HCEC 1CT (cell line): ENCODE results near the gene CCDC83.
"Not testable (repeated sequence)": the region's sequence is repeated elsewhere in the genome, so short reads cannot be mapped to it uniquely, and the experiment has no call there.

Experiments
- DNase-seq: peaks from one replicate; pipeline ENCODE4 v3.0.0-alpha.2; 2017

CCDC83 gene

DNA sequence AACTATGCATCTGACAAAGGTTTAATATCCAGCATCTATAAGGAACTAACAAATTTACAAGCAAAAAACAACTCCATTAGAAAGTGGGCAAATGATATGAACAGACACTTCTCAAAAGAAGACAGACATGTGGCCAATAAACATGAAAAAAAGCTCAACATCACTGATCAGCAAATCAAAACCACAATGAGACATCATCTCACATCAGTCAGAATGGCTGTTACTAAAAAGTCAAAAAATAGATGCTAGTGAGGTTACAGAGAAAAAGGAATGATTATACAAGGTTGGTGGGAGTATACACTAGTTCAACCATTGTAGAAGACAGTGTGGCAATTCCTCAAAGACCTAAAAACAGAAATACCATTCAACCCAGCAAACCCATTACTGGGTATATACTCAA, 14.3 kb upstream of the CCDC83 start:
- DNase-seq = not testable (repeated sequence)

DNA sequence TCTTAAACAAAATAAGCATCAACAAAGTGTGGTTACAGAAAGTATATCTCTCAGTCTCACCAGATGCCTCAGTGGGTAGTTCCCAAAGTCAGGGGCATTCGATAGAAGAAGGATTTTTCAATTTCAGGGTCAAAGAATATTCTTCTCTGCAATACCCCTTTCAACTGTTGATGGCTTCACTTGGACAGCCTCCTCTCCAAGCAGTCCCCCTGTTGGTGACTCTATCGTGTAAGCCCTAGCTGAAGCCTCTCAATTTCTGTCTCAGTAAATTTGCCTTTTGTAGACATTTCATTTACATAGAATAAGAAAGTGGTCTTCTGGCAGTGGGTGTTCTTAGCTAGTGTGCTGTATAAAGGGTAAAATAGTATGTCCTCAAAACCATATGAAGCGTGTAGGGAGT, 11.3 kb upstream of the CCDC83 start:
- no peak for DNase-seq

DNA sequence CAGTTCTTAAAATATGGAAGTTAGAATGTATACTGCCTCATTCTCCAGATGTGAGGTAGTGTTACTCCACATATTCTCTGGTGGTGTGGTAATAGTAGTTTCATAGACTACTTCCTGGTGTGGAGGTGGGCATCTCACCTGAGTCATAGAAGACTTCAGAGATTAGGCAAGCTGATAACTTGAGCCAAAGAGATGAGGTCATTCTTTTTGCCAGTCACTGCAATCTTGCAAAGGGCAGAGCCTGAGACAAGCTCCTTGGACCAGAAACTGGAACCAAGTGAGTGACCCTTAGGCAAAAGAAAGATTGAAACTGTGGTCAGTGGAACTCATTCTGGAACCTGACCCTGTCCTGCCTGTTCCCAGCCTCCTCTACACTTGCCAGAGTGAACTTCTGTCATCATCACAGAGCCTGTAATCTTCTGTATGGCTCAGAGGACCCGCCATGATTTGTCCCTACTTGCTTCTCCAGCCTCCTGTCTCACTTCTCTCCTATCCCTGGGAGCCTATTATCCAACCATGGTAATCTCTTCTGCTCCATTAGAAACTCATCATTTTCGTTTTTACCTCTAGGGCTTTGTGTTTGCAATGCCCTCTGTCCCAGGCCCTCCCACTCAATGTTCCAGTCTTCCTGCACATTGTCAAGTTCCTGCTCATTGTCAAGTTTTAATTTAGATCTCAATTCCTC, 10.6 kb upstream of the CCDC83 start:
- peak; percentile 44 for DNase-seq

DNA sequence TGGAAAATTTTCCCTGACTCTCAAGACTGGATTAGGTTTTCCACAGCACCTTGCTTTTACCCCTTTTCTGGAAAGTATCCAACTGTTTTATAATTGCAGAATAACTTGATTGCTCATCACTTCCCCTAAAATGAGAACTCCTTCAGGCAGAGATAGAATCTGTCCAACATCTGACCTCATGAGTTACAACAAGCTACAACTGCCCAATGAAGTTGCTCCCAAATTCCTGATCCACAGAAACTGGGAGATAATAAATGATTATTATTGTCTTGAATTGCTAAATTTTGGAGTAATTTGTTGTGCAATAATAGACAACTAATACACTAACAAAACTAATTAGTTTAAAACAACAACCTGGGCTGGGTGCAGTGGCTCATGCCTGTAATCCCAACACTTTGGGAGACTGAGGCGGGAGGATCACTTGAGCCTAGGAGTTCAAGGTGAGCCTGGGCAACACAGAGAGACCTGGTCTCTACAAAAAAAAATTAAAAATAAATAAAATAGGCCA, 10.0 kb upstream of the CCDC83 start:
- DNase-seq = peak; percentile 38

DNA sequence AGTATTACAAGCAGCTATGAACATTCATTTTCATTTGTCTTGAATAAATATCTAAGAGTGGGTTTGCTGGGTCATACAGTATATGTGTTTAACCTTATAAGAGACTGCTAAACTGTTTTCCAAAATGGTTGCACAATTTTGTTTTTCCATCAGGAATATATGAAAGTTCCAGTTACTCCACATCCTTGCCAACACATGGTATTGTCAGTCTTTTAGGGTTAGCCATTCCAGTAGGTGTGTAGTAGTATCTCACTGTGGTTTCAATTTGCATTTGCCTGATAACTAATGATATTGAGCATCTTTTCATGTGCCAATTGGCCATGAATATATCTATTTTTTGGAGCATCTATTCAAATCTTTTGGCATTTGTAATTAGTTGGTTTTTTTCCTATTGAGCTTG, 7.7 kb upstream of the CCDC83 start:
- DNase-seq = no peak

DNA sequence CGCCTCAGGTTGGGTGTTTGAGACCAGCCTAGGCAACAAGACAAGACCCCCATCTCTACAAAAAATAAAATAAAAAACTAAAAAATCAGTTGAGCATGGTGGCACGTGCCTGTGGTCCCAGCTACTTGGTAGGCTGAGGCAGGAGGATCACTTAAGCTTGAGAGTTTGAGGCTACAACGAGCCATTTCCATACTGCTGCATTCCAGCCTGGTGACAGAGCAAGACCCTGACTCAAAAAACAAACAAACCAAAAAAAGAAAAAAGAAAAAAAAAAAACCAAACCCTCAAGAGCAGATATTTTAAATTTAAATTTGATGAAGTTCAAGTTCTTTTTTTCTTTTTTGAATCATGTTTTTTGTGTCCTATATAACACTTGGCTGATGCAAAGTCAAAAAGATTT, 7.2 kb upstream of the CCDC83 start:
- DNase-seq = no peak

DNA sequence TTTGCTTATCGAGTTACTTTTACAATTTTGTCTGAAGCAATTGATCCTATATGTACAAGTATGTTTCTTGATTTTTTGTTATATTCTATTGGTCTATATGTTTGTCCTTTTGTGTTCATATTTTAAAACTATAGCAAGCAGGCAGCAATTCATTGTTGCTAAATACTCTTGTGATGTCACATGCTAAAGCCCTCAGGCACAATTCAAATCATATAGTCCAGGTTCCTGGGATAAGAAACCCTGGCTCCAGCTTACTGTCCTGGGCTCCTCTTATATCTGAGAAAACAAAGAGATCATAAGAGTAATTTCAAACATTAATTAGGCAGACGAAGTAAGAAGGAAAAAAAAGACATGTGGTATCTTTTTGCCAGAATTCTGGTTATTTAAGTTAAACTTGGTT, 6.6 kb upstream of the CCDC83 start:
- no peak for DNase-seq

DNA sequence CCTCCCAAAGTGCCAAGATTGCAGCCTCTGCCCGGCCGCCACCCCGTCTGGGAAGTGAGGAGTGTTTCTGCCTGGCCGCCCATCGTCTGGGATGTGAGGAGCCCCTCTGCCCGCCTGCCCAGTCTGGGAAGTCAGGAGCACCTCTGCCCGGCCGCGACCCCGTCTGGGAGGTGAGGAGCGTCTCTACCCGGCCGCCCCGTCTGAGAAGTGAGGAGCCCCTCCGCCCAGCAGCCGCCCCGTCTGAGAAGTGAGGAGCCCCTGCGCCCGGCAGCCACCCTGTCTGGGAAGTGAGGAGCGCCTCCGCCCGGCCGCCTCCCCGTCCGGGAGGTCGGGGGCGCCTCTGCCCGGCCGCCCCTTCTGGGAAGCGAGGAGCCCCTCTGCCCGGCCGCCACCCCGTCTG, 2.4 kb upstream of the CCDC83 start:
- DNase-seq = not testable (repeated sequence)

DNA sequence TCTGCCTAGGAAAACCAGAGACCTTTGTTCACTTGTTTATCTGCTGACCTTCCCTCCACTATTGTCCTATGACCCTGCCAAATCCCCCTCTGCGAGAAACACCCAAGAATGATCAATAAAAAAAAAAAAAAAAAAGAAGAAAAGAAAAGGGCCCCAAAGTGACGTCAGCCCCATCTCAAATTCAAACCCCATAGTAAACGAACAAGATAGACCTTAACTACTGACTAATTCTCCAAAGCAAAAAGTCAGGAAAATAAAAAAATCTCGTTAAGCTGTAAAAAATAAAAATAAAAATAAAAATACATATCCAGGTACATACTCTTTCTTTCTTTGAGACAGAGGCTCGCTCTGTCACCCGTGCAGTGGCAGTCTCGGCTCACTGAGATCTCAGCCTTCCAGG, 1.6 kb upstream of the CCDC83 start:
- not testable (repeated sequence) for DNase-seq

DNA sequence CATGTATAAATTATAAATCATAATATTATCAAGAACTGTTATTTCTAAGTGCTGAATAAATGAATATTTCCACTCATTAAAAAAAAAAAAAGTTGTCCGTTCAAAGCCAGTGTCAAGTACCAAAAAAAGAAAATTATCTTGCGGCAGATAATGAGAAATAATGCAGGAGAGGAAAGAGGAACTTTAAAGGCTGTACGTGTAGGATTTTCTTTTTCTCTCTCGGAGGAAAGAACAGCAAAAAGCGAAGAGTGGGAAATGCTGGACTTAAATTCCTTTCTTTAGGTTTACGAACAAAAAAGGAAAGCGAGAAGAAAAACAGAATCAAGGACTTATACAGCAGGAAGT, 999 bp upstream of the CCDC83 start:
- no peak for DNase-seq

DNA sequence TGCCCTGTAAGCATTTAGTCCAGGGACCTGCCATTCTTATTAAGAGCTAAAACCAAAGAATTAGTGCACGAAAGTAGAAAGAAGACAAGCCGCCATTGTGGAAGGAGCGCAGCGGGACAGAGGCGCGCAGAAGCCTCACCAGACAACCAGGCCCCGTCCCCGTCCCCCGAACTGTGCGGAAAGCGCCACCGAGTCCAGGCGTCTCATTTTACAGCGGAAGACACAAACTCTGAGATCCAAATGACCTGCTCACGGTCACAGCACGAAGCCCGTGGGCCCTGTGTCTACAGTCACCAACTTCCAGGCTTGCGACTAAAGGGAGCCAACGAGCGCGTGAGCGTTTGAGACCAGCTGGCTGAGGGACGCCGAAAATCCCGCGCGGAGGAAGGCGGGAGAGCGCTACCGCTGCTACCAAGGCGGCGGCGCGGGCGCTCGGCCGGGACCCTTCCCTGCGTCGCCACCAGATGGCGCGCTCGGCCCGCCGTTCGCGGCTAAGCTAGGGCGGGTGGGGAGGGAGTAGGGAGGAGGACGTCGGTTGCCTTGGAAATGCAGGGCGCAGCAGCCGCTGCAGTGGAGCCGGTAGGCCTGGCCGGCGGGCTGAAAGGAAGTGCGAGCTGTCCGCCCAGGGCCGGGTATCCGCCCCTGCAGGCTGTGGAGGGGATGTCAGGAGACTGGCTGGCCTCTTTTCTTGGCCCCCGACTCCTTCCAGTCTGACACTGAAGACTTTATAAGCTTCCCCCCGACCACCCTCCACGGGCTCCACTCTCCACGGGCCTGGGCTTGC, 434 bp upstream of the CCDC83 start:
- peak; percentile 92 for DNase-seq

DNA sequence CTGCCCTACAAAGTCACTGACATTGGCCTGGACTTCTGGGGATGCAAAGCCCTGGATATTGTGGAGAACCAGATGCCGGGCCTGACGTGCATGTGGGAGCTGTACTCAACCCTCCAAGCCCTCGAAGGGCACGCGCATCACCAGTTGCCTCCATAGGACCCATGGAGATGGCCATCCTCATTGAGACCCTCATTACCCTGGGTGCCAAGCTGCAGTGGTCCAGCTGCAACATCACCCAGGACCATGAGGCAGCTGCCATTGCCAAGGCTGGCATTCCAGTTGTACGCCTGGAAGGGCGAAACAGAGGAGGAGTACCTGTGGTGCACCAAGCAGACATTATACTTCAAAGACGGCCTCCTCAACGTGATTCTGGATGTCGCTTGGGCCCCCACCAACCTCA, 1.9 kb downstream of the CCDC83 start:
- DNase-seq = no peak

DNA sequence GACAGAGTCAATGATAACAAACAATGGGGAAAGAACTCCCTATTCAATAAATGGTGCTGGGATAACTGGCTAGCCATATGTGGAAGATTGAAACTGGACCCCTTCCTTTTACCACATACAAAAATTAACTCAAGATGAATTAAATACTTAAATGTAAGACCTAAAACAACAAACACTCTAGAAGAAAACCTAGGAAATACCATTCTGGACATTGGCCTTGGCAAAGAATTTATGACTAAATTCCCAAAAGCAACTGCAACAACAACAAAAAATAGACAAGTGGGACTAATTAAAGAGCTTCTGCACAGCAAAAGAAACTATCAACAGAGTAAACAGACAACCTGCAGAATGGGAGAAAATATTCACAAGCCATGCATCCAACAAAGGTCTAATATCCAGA, 4.4 kb downstream of the CCDC83 start:
- DNase-seq = not testable (repeated sequence)

DNA sequence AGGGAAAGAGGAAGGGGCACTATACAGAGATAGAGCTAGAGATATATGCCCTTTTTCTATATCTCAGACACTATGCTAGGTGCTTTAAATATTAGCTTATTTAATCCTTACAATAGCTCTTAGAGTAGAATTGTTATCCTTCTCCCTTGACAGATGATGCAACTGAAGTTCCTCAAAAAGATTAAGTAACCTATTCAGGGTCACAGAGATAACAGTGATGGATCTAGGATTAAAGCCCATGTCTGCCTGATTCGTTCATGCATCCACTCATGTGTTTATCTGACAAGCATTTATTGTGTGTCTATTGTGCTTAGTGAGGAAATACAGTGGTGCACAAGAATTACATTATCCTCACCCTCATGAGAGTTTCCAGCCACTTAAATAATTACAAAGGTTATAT, 8.7 kb downstream of the CCDC83 start:
- DNase-seq = no peak

DNA sequence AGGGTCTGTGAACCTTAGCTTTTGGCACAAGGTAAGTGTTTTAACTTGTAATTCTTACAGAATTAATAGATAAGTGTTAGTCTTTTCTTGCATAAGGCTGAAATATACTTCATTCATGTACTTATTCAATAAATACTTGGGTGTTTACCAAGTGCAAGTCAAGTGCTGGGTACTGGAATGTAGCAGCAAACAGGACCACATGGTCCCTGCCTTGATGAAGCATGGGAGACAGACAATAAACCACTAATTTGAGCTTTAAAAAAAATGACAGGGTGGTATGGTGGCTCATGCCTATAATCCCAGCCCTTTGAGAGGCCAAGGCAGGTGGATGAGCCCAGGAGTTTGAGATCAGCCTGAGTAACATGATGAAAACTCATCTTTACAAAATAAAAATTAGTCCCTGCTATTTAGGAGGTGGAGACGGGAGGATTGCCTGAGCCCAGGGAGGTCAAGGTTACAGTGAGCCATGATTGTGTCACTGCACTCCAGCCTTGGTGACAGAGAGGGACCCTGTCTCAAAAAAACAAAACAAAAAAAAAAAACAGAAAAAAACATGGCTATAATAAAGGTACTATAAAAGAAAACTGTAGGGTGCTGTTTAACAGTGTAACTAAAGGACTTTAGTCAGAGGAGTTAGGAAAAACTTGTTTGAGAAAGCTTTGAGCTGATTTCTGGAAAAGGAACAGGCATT, 11.1 kb downstream of the CCDC83 start:
- DNase-seq = no peak

DNA sequence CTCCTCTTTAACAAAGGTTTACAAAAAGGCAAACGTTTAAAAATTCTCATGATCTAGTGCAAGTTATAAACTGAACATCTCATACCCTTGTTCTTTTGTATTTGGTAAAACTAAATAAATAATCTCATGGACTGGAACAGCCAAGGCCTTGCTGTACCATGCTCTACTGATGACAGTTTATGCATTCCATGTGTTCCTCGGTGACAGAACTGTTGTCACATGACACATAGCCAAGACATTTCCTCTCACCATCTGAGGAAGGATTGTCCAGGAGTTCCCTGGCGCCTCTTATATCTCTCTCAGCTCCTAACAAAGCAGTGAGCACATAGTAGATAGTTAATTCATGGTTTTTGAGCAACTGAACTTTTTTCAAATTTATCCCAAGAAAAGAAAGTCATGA, 12.6 kb downstream of the CCDC83 start:
- no peak for DNase-seq

DNA sequence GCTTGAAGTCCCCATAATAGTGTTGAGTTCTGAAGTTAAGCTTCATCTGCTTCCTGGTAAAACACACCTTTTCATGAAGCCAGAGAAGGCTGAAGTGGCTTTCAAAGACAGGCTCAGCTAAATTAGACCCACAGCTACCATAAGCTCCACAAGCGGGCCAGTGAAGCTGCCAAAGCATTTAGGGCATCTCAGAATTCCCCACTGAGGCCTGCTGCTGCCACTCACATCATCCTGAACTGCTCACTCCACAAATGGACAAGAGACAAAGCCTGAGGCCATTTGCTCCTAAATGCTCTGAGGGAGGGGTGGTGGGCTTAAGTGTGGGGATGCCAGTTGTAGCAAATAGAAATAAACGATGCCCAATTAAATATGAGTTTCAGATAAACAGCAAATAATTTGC, 14.6 kb downstream of the CCDC83 start:
- no peak for DNase-seq

DNA sequence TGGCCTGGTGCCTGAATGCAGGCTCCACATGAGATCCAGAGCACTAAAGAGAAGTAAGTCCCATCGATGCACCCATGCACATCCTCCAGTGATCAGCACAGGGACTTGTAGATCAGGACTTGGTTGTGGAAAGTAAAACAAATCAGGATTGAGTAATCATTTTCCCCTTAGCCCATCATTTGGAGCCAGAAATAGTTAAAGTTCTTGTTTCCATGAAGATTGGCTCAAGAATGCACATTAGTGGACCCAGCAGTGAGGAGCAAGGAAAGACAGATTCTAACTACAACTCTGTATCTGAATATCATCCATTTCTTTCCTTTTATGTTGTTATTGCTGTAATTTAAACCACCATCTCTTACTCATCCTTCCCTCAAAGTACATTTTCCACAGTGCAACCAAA, 19.1 kb downstream of the CCDC83 start:
- DNase-seq = no peak

DNA sequence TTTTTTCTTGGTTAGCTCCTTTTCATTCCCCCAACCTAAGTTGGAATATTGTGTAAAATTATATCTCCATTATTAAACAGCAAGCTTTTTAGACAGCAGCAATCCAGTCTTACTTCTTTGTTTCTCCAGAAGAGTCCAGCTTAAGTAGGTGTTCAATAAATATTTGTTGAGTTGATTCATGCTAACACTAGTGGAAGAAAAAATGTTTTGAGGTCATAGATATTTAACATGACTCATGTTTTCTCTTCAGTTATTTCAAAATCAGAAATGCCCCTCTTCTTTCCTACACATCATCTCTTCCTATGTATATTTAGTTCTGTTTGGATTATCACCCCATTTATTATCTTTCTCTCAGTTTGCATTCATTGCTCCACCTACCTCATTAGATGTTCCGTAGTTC, 20.3 kb downstream of the CCDC83 start:
- DNase-seq = peak; percentile 81

DNA sequence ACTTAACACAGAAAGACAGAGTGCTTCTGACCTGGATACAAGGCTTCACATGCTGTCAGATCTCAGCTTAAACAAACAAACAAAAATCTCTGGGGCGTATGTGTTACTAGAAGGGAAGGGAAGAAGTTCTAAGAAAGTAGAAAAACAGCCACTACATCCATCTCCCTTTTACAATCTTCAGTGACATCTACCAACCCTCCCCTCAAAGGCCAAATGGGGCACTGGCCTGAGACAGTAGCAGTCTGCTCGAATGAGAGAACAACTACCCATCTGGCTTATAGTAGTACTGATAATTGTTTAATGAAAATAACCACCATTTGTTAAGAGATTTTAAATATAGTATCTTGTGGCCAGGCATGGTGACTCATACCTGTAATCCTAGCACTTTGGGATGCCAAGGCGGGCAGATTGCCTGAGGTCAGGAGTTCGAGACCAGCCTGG, 29.4 kb downstream of the CCDC83 start:
- DNase-seq = peak; percentile 23

DNA sequence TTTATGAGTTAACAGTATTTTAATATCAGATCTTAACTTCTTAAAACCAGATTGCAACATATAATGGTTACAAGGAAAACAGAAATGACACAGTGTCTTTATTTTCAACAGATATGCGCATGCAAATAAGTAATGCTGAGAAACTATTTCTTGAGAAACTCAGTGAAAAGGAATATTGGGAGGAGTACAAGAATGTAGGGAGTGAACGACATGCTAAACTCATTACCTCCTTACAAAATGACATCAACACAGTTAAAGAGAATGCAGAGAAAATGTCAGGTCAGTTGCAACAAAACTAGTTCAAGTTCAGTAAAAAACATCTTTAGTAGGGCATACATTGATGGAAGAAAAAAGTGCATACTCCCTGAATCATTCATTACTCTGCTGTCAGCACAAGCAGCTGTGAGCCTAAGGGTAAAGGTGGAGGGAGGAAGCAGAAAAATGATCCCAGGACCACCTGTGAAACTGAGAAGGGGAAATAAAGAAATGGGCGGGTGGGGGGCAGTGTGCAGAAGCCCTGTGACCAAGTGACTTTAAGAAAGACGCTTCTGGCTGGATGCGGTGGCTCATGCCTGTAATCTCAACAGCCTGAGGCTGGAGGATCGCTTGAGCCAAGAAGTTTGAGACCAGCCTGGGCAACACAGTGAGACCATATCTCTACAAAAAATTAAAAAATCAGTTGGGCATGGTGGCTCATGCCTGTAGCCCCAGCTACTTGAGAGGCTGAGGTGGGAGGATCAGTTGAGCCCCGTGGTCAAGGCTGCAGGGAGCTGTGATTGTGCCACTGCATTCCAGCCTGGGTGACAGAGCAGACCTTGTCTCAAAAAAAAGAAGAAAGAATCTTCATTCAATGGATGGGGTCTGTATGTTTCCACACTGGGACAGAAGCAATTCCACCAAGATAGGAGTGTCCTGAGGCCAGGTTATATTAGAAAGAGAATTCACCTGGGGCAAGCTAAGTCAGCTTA, 31.2 kb downstream of the CCDC83 start:
- DNase-seq = no peak

DNA sequence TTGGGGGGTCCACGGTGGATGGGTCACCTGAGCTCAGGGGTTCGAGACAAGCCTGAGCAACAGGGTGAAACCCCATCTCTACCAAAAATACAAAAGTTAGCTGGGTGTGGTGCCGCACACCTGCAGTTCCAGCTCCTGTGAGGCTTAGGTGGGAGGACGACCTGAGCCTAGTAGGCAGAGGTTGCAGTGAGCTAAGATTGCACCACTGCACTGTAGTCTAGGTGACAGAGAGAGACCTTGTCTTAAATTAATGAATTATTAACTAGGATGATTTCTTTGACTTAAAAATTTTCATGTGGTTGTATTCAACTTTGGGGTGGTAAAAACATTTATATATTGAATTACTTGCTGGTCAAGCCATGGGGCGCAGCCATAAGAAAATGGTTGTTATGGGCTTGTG, 33.9 kb downstream of the CCDC83 start:
- DNase-seq = no peak
